GM13977 (cell line): ENCODE results near the gene LAMA1.

Experiments used
- DNase-seq: peaks from one replicate; pipeline ENCODE4 v3.0.0; 2012; ENCODE audit warnings: low spot score
- in situ Hi-C: fragments of 300-500 bp; cut with MboI; formaldehyde crosslinking; loops from one replicate; pipeline ENCODE4 v1.12.0; 2022; ENCODE audit warnings: low sequenced_read_pairs, low pct_unique_long_range_greater_than_20kb, mixed read lengths, inconsistent platforms; ENCODE audit not compliant: unreplicated experiment
- TF ChIP-seq, protein P1 (sequence below): IDR thresholded peaks from 2 replicates; pipeline ENCODE4 v1.5.1; 2012; ENCODE audit warnings: mild to moderate bottlenecking, control low read depth; ENCODE audit not compliant: insufficient read depth; ENCODE audit errors: extremely low read depth, missing control alignments

The LAMA1 gene, protein sequence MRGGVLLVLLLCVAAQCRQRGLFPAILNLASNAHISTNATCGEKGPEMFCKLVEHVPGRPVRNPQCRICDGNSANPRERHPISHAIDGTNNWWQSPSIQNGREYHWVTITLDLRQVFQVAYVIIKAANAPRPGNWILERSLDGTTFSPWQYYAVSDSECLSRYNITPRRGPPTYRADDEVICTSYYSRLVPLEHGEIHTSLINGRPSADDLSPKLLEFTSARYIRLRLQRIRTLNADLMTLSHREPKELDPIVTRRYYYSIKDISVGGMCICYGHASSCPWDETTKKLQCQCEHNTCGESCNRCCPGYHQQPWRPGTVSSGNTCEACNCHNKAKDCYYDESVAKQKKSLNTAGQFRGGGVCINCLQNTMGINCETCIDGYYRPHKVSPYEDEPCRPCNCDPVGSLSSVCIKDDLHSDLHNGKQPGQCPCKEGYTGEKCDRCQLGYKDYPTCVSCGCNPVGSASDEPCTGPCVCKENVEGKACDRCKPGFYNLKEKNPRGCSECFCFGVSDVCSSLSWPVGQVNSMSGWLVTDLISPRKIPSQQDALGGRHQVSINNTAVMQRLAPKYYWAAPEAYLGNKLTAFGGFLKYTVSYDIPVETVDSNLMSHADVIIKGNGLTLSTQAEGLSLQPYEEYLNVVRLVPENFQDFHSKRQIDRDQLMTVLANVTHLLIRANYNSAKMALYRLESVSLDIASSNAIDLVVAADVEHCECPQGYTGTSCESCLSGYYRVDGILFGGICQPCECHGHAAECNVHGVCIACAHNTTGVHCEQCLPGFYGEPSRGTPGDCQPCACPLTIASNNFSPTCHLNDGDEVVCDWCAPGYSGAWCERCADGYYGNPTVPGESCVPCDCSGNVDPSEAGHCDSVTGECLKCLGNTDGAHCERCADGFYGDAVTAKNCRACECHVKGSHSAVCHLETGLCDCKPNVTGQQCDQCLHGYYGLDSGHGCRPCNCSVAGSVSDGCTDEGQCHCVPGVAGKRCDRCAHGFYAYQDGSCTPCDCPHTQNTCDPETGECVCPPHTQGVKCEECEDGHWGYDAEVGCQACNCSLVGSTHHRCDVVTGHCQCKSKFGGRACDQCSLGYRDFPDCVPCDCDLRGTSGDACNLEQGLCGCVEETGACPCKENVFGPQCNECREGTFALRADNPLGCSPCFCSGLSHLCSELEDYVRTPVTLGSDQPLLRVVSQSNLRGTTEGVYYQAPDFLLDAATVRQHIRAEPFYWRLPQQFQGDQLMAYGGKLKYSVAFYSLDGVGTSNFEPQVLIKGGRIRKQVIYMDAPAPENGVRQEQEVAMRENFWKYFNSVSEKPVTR (N-terminal part only)

GRCh38 chr18:7117390-7118355 lies at the start of gene LAMA1:
Gene LAMA1, minus strand, starts transcription at chr18:7117797. Its CDS starts 77 bp downstream, at chr18:7117720.
- in situ Hi-C loops = no loop called here
- DNase-seq = no peak
- TF ChIP-seq, protein P1, sequence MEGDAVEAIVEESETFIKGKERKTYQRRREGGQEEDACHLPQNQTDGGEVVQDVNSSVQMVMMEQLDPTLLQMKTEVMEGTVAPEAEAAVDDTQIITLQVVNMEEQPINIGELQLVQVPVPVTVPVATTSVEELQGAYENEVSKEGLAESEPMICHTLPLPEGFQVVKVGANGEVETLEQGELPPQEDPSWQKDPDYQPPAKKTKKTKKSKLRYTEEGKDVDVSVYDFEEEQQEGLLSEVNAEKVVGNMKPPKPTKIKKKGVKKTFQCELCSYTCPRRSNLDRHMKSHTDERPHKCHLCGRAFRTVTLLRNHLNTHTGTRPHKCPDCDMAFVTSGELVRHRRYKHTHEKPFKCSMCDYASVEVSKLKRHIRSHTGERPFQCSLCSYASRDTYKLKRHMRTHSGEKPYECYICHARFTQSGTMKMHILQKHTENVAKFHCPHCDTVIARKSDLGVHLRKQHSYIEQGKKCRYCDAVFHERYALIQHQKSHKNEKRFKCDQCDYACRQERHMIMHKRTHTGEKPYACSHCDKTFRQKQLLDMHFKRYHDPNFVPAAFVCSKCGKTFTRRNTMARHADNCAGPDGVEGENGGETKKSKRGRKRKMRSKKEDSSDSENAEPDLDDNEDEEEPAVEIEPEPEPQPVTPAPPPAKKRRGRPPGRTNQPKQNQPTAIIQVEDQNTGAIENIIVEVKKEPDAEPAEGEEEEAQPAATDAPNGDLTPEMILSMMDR = no peak

DNA sequence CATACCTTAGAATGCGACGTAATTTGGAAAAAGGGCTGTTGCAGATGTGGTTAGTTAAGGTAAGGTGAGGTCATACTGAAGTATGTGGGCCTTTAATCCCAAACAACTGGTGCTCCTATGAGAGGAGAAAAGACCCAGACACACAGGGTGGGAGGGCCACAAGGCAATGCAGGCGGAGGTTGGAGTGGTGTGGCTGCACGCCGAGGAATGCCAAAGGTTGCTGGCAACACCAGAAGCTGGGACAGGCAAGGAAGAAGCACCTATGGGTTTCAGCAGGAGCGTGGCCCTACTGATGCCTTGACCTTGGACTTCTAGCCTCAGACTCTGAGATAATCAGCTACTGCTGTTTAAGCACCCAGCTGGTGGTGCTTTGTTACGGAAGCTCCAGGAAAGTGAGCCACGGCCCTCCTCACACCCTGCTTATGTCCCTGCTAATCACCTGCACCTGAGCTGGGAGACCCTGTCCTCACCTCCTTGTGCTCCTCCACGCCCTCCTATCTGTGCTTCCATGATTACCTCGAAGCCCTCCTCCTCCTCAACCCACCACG lies 48.3 kb upstream of the LAMA1 start:
- DNase-seq = no peak
- TF ChIP-seq, protein P1 = no peak
- in situ Hi-C loops = no loop called here

- TF ChIP-seq, protein P1 = no peak
- no peak for DNase-seq
- in situ Hi-C loops = no loop called here
Observed at GRCh38 chr18:7164323-7165004, 46.9 kb upstream of the LAMA1 start.

DNA sequence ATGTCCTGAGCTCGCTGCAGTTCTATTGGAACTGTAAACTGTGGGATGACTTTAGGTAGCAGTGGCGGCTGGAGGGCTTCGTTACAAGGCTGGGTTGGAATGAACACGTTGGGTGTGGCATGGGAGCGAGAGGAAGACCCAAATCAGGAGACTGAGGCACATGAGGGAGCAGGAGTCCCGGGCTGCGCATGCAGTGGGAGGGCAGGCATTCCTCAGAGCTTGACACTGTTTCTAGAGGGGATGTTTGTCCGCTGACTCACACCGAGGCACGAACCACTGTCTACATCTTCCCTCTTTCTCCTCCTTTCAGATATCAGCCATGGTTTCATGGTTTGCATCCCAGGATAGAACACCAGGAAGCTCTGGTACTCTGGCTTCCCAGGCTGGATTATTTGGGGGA lies 40.6 kb upstream of the LAMA1 start:
- DNase-seq = no peak
- in situ Hi-C loops = no loop called here
- TF ChIP-seq, protein P1 = no peak

- no peak for DNase-seq
- in situ Hi-C loops = no loop called here
- TF ChIP-seq, protein P1 = no peak
Observed at GRCh38 chr18:7157760-7158159, 40.2 kb upstream of the LAMA1 start.
